ENCODE measurements around the gene TRIM4.

Gene TRIM4

GRCh38 chr7:99898836-99899235 lies 20.5 kb downstream of the TRIM4 start (continued):
- TF ChIP-seq TSHZ2 (CRISPR knock-in tag; IDR thresholded peaks at IDR 0.05), result no peak
- TF ChIP-seq ISL1 (CRISPR knock-in tag; IDR thresholded peaks at IDR 0.05), result no peak
- TF ChIP-seq PPARA (CRISPR knock-in tag; IDR thresholded peaks at IDR 0.05; ENCODE audit: borderline replicate concordance), result no peak
- no peak for TF ChIP-seq ESRRG (CRISPR knock-in tag; IDR thresholded peaks at IDR 0.05)
- no peak for TF ChIP-seq TOX (CRISPR knock-in tag; IDR thresholded peaks at IDR 0.05; ENCODE audit: borderline replicate concordance)
- TF ChIP-seq TCF4 (CRISPR knock-in tag; IDR thresholded peaks at IDR 0.05; ENCODE audit: borderline replicate concordance), result no peak

GRCh38 chr7:99898023-99898357 lies 21.3 kb downstream of the TRIM4 start:
- ATAC-seq, result no peak
- TF ChIP-seq CSRNP3 (CRISPR knock-in tag; IDR thresholded peaks at IDR 0.05), result no peak
- no peak for TF ChIP-seq ZNF565 (CRISPR knock-in tag; conservative IDR thresholded peaks at IDR 0.05; ENCODE audit: low read depth)
- TF ChIP-seq ESRRG (CRISPR knock-in tag; IDR thresholded peaks at IDR 0.05), result no peak
- TF ChIP-seq SNAI2 (CRISPR knock-in tag; IDR thresholded peaks at IDR 0.05), result no peak
- no peak for TF ChIP-seq ZFP30 (CRISPR knock-in tag; IDR thresholded peaks at IDR 0.05)
- TF ChIP-seq ZNF70 (CRISPR knock-in tag; IDR thresholded peaks at IDR 0.05), result no peak
- TF ChIP-seq ISL1 (CRISPR knock-in tag; IDR thresholded peaks at IDR 0.05), result no peak
- TF ChIP-seq TOX (CRISPR knock-in tag; IDR thresholded peaks at IDR 0.05; ENCODE audit: borderline replicate concordance), result no peak
- no peak for TF ChIP-seq GLIS3 (CRISPR knock-in tag; IDR thresholded peaks at IDR 0.05)
- TF ChIP-seq PATZ1 (CRISPR knock-in tag; IDR thresholded peaks at IDR 0.05; ENCODE audit: borderline replicate concordance), result no peak
- TF ChIP-seq RARB (CRISPR knock-in tag; IDR thresholded peaks at IDR 0.05), result no peak

- no peak for TF ChIP-seq ISL1 (CRISPR knock-in tag; IDR thresholded peaks at IDR 0.05)
- TF ChIP-seq ZNF565 (CRISPR knock-in tag; conservative IDR thresholded peaks at IDR 0.05; ENCODE audit: low read depth), result no peak
- no peak for TF ChIP-seq ZC3H10 (CRISPR knock-in tag; IDR thresholded peaks at IDR 0.05)
- TF ChIP-seq ZNF70 (CRISPR knock-in tag; IDR thresholded peaks at IDR 0.05), result no peak
- TF ChIP-seq ARNTL (CRISPR knock-in tag; IDR thresholded peaks at IDR 0.05; ENCODE audit: borderline replicate concordance, low read depth), result no peak
- TF ChIP-seq ZFP30 (CRISPR knock-in tag; IDR thresholded peaks at IDR 0.05), result no peak
- no peak for TF ChIP-seq CREB5 (CRISPR knock-in tag; IDR thresholded peaks at IDR 0.05; ENCODE audit: low read depth)
- no peak for TF ChIP-seq GLIS3 (CRISPR knock-in tag; IDR thresholded peaks at IDR 0.05)
- TF ChIP-seq BACH2 (CRISPR knock-in tag; IDR thresholded peaks at IDR 0.05; ENCODE audit: borderline replicate concordance), result no peak
- no peak for TF ChIP-seq CSDC2 (CRISPR knock-in tag; IDR thresholded peaks at IDR 0.05)
- TF ChIP-seq ZFP3 (CRISPR knock-in tag; IDR thresholded peaks at IDR 0.05), result no peak
- no peak for TF ChIP-seq RARB (CRISPR knock-in tag; IDR thresholded peaks at IDR 0.05)
- no peak for TF ChIP-seq PPARA (CRISPR knock-in tag; IDR thresholded peaks at IDR 0.05; ENCODE audit: borderline replicate concordance)
- no peak for TF ChIP-seq TOX (CRISPR knock-in tag; IDR thresholded peaks at IDR 0.05; ENCODE audit: borderline replicate concordance)
- no peak for TF ChIP-seq TCF4 (CRISPR knock-in tag; IDR thresholded peaks at IDR 0.05; ENCODE audit: borderline replicate concordance)
- no peak for TF ChIP-seq TSHZ2 (CRISPR knock-in tag; IDR thresholded peaks at IDR 0.05)
- no peak for TF ChIP-seq ZNF8 (CRISPR knock-in tag; IDR thresholded peaks at IDR 0.05)
- no peak for ATAC-seq
These were observed 21.9 kb downstream of the TRIM4 start for GRCh38 chr7:99897322-99898022.
